ENCODE measurements around the gene GCNT4. TPM values are rescaled to one million over a fixed set of nuclear protein-coding genes. Genes with fewer than 3 reads are reported as not detected.

GCNT4 gene
- total and polyA plus RNA-seq, 4 experiments from 2014 or later = 2.0 to 31.4 (median 16.5) TPM

Other genes with a start within 250 kb of the GCNT4 start
- gene FAM169A, start 186.2 kb downstream of the GCNT4 start, total RNA-seq = 10 to 100 TPM; 16.8 to 17.1 TPM
- gene FAM169A, start 186.2 kb downstream of the GCNT4 start, polyA plus RNA-seq = 1 to 10 TPM; 2.5 to 8.9 TPM
- gene ANKRD31, start 184.3 kb upstream of the GCNT4 start, total RNA-seq = under 1 TPM; 0.73 to 0.86 TPM
- gene ANKRD31, start 184.3 kb upstream of the GCNT4 start, polyA plus RNA-seq = under 1 TPM in 1 of 2 donors, not detected in 1; 0.21 TPM